Loucy (cell line): ENCODE measurements around the gene POU2F1.

Experiments
- CTCF ChIP-seq: fragments of 200-600 bp; sonication (generic); conservative IDR thresholded peaks from 2 replicates; pipeline ENCODE4 v1.5.1; 2014; ENCODE audit warnings: mild to moderate bottlenecking, antibody characterized with exemption, low read length
- EZH2phosphoT487 ChIP-seq: fragments of 200-600 bp; IDR thresholded peaks from 2 replicates; pipeline ENCODE4 v1.6.1; 2018; ENCODE audit warnings: antibody characterized with exemption, mild to moderate bottlenecking, moderate library complexity, borderline replicate concordance

DNA sequence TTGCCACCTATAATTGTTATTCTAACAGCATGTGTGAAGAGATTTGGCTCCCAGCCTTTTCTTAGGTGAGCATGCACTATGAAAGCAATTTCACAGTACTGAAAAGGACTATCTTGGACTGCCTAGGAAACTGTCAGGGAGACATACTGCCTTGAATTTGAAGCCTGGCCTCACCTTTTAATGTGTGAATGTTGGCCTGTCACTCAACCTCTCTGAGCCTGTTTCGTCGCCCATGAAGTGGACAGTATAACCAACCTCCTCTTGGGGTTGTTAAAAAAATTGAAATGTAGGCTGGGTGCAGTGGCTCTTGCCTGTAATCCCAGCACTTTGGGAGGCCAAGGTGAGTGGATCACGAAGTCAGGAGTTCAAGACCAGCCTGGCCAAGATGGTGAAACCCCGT, 20.4 kb upstream of the POU2F1 start:
- no peak for TF ChIP-seq CTCF
- TF ChIP-seq EZH2phosphoT487, result no peak
